Vagina (tissue), 2 donors: ENCODE data around the gene NCAPD3.

ENCODE experiments used
- POLR2A ChIP-seq, 2 donors: fragments of 450-650 bp; IDR thresholded peaks; one replicate each; pipeline ENCODE4 v1.6.1; 2017; ENCODE audit warnings: antibody characterized with exemption in 2 of 2, mild to moderate bottlenecking in 2 of 2, moderate library complexity in 2 of 2
- TF ChIP-seq, protein P1 (sequence below), 3 experiments: fragments of 450-650 bp in 2 of 3; fragments of 200-600 bp in 1 of 3; sonication (generic) in 1 of 3; IDR thresholded peaks; one replicate each; pipeline ENCODE4 v1.5.1; 2017 to 2019; ENCODE audit warnings: antibody characterized with exemption in 3 of 3, mild to moderate bottlenecking in 2 of 3, moderate library complexity in 2 of 3

- no peak for TF ChIP-seq POLR2A (IDR thresholded peaks at IDR 0.05)
- TF ChIP-seq, protein P1, sequence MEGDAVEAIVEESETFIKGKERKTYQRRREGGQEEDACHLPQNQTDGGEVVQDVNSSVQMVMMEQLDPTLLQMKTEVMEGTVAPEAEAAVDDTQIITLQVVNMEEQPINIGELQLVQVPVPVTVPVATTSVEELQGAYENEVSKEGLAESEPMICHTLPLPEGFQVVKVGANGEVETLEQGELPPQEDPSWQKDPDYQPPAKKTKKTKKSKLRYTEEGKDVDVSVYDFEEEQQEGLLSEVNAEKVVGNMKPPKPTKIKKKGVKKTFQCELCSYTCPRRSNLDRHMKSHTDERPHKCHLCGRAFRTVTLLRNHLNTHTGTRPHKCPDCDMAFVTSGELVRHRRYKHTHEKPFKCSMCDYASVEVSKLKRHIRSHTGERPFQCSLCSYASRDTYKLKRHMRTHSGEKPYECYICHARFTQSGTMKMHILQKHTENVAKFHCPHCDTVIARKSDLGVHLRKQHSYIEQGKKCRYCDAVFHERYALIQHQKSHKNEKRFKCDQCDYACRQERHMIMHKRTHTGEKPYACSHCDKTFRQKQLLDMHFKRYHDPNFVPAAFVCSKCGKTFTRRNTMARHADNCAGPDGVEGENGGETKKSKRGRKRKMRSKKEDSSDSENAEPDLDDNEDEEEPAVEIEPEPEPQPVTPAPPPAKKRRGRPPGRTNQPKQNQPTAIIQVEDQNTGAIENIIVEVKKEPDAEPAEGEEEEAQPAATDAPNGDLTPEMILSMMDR (IDR thresholded peaks at IDR 0.05), result no peak
Measured at GRCh38 chr11:134246100-134246499, 22.3 kb upstream of the NCAPD3 start.
